GM20000 (cell line): ENCODE measurements around the gene DPH1.
"Not testable (repeated sequence)": the region's sequence is repeated elsewhere in the genome, so short reads cannot be mapped to it uniquely, and the experiment has no call there.

ENCODE experiments used
- DNase-seq: peaks from one replicate; pipeline ENCODE4 v3.0.0; 2012; ENCODE audit warnings: low spot score
- TF ChIP-seq, protein P1 (sequence below): IDR thresholded peaks from 2 replicates; pipeline ENCODE4 v1.5.1; 2012; ENCODE audit warnings: mild to moderate bottlenecking, control low read depth; ENCODE audit errors: extremely low read depth, missing control alignments

Gene DPH1

DNA sequence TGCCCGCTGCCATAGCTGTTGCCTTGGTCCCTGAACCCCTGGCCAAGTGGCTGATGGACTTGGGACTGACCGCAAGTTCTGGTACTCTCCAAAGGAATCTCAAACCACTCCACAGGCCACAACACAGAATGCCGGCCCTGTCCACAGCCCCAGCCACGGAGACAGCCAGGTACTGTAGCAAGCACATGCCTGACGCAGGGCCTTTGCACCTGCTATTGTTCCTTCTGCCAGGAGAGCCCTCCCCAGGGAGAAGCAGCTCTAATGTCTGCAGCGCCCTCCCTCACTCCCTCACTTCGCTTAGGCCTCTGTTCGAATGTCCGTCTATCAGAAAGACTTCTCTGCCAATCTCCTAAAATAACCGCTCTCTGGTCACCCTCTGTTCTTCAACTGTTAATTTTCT is 20.2 kb upstream of the DPH1 start:
- TF ChIP-seq, protein P1, sequence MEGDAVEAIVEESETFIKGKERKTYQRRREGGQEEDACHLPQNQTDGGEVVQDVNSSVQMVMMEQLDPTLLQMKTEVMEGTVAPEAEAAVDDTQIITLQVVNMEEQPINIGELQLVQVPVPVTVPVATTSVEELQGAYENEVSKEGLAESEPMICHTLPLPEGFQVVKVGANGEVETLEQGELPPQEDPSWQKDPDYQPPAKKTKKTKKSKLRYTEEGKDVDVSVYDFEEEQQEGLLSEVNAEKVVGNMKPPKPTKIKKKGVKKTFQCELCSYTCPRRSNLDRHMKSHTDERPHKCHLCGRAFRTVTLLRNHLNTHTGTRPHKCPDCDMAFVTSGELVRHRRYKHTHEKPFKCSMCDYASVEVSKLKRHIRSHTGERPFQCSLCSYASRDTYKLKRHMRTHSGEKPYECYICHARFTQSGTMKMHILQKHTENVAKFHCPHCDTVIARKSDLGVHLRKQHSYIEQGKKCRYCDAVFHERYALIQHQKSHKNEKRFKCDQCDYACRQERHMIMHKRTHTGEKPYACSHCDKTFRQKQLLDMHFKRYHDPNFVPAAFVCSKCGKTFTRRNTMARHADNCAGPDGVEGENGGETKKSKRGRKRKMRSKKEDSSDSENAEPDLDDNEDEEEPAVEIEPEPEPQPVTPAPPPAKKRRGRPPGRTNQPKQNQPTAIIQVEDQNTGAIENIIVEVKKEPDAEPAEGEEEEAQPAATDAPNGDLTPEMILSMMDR, result no peak
- DNase-seq, result no peak

DNA sequence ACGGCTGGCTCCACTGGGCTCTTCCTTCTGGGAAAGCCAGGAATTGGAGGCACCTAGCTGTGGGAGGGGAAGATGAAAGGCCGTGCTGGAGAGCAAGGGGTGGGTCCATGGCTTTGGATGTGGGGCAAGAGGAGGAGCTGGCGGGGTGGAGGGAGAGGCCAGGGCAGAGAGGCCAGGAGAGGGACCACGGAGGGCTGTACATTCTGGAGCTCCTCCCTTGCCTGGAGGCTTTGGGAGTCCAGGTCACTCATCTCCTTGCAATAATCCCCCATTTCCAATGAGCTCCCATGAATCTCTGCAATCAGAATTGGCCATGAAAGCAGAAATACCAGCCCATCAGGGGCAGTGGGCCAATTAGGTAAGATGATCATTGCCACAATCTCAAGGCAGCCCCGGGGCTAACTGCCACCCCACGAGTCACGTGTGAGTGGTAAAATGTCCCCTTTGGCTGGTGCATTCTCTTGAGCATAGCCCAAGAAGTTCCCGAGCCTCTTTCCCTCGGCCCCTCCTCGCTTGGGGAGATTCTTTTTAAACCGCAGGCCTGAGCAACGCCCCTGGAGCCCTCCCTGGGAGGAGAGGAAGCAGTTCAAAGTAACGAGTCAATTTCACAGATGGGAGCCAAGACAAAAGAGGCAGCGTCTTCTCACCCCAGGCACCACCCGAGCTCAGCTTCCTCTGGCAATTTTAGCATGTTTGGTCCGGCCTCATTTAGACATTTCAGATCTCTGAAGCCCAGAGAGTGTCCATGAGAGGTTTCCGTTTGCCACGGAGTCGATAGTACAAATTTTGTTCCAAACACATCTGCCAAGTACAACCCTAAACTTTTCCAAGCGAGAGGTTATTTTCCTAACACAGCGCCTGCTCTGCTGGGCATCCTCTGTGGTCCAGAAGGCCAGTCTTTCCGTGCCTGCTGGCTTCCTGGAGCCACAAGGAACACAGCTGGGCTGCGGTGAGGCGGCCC is 18.3 kb upstream of the DPH1 start:
- DNase-seq, result no peak
- TF ChIP-seq, protein P1, result no peak

DNA sequence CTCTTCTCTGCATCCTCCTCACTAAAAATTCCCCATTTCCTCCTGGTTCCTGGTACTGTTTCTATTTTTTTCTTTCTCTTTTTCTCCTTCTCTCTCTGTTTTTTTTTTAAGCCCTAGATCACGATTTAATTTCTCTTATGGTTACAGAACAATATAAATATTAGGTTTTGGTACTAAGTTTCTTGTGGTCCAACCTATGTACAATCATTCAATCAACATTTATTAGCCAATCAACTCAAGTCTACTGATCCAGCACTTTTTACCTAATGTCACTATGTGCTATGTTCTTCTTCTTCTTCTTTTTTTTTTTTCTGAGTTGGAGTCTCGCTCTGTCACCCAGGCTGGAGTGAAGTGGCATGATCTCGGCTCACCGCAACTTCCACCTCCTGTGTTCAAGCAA is 17.5 kb upstream of the DPH1 start:
- TF ChIP-seq, protein P1, result no peak
- no peak for DNase-seq

DNA sequence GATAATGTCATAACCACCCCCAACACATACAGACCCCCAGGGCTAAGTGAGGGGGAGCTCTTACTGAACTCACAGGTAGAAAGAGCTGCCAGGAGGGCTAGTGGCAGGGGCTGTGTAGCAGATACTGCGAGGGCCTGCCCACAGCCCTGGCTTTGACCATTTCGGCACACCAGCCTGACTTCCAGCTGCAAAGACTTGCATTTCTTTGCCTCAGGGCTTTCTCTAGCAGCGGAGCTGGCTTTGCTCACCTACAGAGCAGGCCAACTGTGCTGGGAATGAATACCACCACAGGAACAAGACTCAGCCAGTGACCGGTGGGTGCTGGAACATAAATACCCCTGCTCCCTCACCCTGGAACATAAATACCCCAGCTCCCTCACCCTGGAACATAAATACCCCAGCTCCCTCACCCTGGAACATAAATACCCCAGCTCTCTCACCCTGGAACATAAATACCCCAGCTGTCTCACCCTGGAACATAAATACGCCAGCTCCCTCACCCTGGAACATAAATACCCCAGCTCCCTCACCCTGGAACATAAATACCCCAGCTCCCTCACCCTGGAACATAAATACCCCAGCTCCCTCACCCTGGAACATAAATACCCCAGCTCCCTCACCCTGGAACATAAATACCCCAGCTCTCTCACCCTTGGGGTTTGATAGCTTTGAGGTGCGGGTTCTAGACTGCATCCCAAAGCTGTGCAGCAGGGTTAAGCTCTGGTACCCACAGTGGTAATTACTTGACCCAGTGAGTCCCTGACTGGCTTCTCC is 16.5 kb upstream of the DPH1 start:
- DNase-seq, result not testable (repeated sequence)

DNA sequence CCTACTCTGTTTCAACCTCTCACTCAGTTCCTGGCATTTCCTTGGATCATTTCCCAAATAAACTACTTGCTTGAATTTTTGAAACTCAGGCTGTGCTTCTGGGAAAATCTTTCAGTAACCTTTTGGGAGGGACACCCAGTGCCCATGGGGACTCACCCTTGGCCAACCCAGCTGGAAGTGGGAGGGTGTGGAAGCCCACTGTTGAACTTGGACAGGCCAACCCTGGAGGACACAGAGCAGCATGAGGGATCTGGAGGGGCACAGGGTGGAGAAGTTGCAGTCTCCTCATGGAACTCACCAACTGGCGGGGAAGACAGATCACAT is 16.0 kb upstream of the DPH1 start:
- no peak for DNase-seq
- TF ChIP-seq, protein P1, result no peak

DNA sequence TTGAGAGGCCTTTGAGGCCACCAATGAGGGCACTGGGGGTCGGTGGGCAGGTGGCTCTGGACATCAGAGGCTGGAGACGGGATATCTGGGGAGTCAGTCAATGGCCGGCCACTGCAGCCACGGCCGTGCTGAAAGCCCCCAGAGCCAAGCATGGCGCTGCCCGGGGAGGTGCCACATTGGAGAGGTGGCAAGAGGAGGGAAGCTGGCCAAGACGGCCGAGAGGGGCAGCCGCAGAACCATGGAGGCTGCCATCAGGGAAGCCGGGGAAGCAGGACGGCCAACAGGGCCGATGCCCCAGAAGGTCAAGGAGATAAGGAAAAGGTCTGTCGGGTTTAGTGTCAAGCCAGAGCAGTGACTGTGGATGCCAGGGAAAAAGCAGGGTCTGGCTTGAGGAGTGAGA is 14.6 kb upstream of the DPH1 start:
- DNase-seq, result no peak
- TF ChIP-seq, protein P1, result no peak

DNA sequence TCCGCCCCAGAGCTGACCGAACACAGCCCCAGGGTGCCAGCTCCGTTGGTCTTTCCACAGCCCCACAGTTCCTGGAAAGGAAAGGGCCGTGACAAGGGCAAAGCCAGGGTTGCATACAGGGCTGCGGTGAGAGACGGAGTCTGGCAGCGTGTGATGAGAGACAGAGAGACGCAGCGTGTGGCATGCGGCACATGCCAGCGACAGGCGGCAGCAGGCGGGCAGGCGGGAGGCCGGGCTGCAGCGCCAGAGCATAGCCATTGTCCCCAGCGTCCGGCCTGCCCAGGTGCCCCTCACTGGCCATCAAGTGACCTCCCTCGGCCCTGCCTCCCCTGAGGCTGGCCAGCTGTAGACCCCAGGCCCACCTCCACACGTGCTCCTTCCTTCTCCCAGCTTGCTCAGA is 13.5 kb upstream of the DPH1 start:
- DNase-seq, result no peak
- TF ChIP-seq, protein P1, result no peak
